GM23338 (cell line): ENCODE measurements around the gene ID3. TPM values are rescaled to one million over a fixed set of nuclear protein-coding genes. Genes with fewer than 3 reads are reported as not detected.

Experiments used
- ATAC-seq: fragments of 200-7000 bp; cut with Tn5 transposase; 3 replicates; pipeline ENCODE4 v1.9.1; 2020
- DNase-seq: peaks from one replicate; pipeline ENCODE4 v3.0.0-alpha.2; 2015; ENCODE audit warnings: low spot score
- H2AFZ ChIP-seq: fragments of 200-600 bp; sonication (generic); 2 replicates; pipeline ENCODE4 v1.8.0; 2016; ENCODE audit warnings: antibody characterized with exemption, mild to moderate bottlenecking, moderate library complexity
- H3F3A ChIP-seq: fragments of 200-600 bp; sonication (generic); replicated peaks from 2 replicates; pipeline ENCODE4 v1.8.0; 2017; ENCODE audit warnings: antibody characterized with exemption, mixed run types, low read depth
- H3K27ac ChIP-seq: fragments of 200-600 bp; sonication (generic); 2 replicates; pipeline ENCODE4 v1.6.1; 2016; ENCODE audit warnings: low read depth
- H3K27me3 ChIP-seq: fragments of 200-600 bp; sonication (generic); 2 replicates; pipeline ENCODE4 v1.8.0; 2016; ENCODE audit warnings: mild to moderate bottlenecking, mixed run types, moderate library complexity; ENCODE audit not compliant: insufficient read depth
- H3K36me3 ChIP-seq: fragments of 200-600 bp; sonication (generic); 2 replicates; pipeline ENCODE4 v1.8.0; 2016; ENCODE audit warnings: mild to moderate bottlenecking; ENCODE audit not compliant: insufficient read depth
- H3K4me1 ChIP-seq: fragments of 200-600 bp; sonication (generic); 2 replicates; pipeline ENCODE4 v1.8.0; 2016; ENCODE audit warnings: mild to moderate bottlenecking, moderate library complexity; ENCODE audit not compliant: insufficient read depth
- H3K4me2 ChIP-seq: fragments of 200-600 bp; sonication (generic); 2 replicates; pipeline ENCODE4 v1.7.1; 2017; ENCODE audit warnings: mixed run types
- H3K4me3 ChIP-seq: fragments of 200-600 bp; sonication (generic); 2 replicates; pipeline ENCODE4 v1.6.1; 2016; ENCODE audit warnings: mixed run types
- H3K79me2 ChIP-seq: fragments of 200-600 bp; sonication (generic); replicated peaks from 2 replicates; pipeline ENCODE4 v1.8.0; 2017; ENCODE audit warnings: mild to moderate bottlenecking; ENCODE audit not compliant: insufficient read depth
- H3K9me2 ChIP-seq: fragments of 200-600 bp; sonication (generic); 2 replicates; pipeline ENCODE4 v1.8.0; 2017; ENCODE audit not compliant: insufficient read depth
- H4K20me1 ChIP-seq: fragments of 200-600 bp; sonication (generic); replicated peaks from 2 replicates; pipeline ENCODE4 v1.8.0; 2017; ENCODE audit warnings: mild to moderate bottlenecking; ENCODE audit not compliant: insufficient read depth
- H3K27ac Mint-ChIP-seq: 2 replicates; pipeline ENCODE4 v1.8.0; 2020; ENCODE audit warnings: inconsistent platforms, mild to moderate bottlenecking, moderate library complexity, mixed read lengths
- H3K27me3 Mint-ChIP-seq: 3 replicates; pipeline ENCODE4 v1.8.0; 2022; ENCODE audit warnings: low read depth, mild to moderate bottlenecking, moderate library complexity, mixed read lengths, inconsistent platforms; ENCODE audit not compliant: insufficient read depth, poor library complexity
- H3K36me3 Mint-ChIP-seq: 3 replicates; pipeline ENCODE4 v1.8.0; 2021; ENCODE audit warnings: low read depth, mild to moderate bottlenecking, inconsistent platforms, moderate library complexity, mixed read lengths
- H3K4me1 Mint-ChIP-seq: 3 replicates; pipeline ENCODE4 v1.8.0; 2020; ENCODE audit warnings: mild to moderate bottlenecking, inconsistent platforms, mixed read lengths
- H3K4me3 Mint-ChIP-seq: 3 replicates; pipeline ENCODE4 v1.8.0; 2021; ENCODE audit warnings: moderate library complexity, mild to moderate bottlenecking, inconsistent platforms, mixed read lengths
- H3K9me3 Mint-ChIP-seq: 3 replicates; pipeline ENCODE4 v1.8.0; 2020; ENCODE audit warnings: moderate library complexity, mild to moderate bottlenecking, inconsistent platforms, mixed read lengths
- ETS1 ChIP-seq: IDR thresholded peaks from 2 replicates; pipeline ENCODE4 v1.6.1; 2016; ENCODE audit warnings: antibody characterized with exemption
- EZH2 ChIP-seq: fragments of 200-600 bp; sonication (generic); IDR thresholded peaks from one replicate; pipeline ENCODE4 v1.8.0; 2017; ENCODE audit warnings: antibody characterized with exemption, mild to moderate bottlenecking, low read depth; ENCODE audit not compliant: unreplicated experiment
- JUNB ChIP-seq: IDR thresholded peaks from one replicate; pipeline ENCODE4 v1.6.1; 2016; ENCODE audit warnings: antibody characterized with exemption; ENCODE audit not compliant: unreplicated experiment
- NANOG ChIP-seq: IDR thresholded peaks from 2 replicates; pipeline ENCODE4 v1.6.1; 2016; ENCODE audit warnings: antibody characterized with exemption, borderline replicate concordance
- POLR2AphosphoS5 ChIP-seq: IDR thresholded peaks from 2 replicates; pipeline ENCODE4 v1.6.1; 2016; ENCODE audit warnings: antibody characterized with exemption, low read depth
- STAT1 ChIP-seq: IDR thresholded peaks from one replicate; pipeline ENCODE4 v1.6.1; 2016; ENCODE audit warnings: antibody characterized with exemption; ENCODE audit not compliant: unreplicated experiment
- ZNF462 ChIP-seq: fragments of 250-450 bp; sonication (Bioruptor Pico); IDR thresholded peaks from 2 replicates; pipeline ENCODE4 v1.5.0; 2020; ENCODE audit warnings: mild to moderate bottlenecking, moderate library complexity
- polyA plus RNA-seq: library from polyadenylated mRNA; unstranded; fragments of >200 nt; fragmentation: Nextera tagmentation; extraction: Ambion mirVana; gene quantifications from 2 replicates; pipeline ENCODE4 v1.2.1, GENCODE V29; 2016
- total RNA-seq: library from RNA; depleted of rRNA; stranded (reverse); fragments of >200 nt; shearing (Covaris generic); gene quantifications from 2 replicates; pipeline ENCODE4 v1.2.3, GENCODE V29; 2014

Gene ID3
- total and polyA plus RNA-seq, 2 experiments from 2014 or later, result 164 to 345 TPM

GRCh38 chr1:23575226-23575810, 16.0 kb upstream of the ID3 start (continued):
- TF ChIP-seq ETS1 (no peak), EZH2 (no peak), POLR2AphosphoS5 (no peak), JUNB (no peak), NANOG (no peak)

- no peak for ATAC-seq
- H3K4me3 ChIP-seq, result no peak overlapping the region
- no peaks in the 10 kb centered on the region for H3K79me2 ChIP-seq
- Mint-ChIP-seq H3K27me3 (peaks cover 8% of the 10 kb centered on the region), H3K4me3 (no peak overlapping the region), H3K4me1 (peaks cover 39% of the 10 kb centered on the region), H3K36me3 (peaks cover 4% of the 10 kb centered on the region; the same call in 1 of the 3 replicates), H3K9me3 (peaks cover 7% of the 10 kb centered on the region; the same call in 1 of the 3 replicates), H3K27ac (no peak overlapping the region)
- H3K9me2 ChIP-seq, result no peaks in the 10 kb centered on the region
- H3K27ac ChIP-seq, result no peak overlapping the region
- H2AFZ ChIP-seq, result no peak overlapping the region
- H3K4me2 ChIP-seq, result no peak overlapping the region
- TF ChIP-seq STAT1, result no peak
- H3K4me1 ChIP-seq, result peaks cover 15% of the 10 kb centered on the region
- H4K20me1 ChIP-seq, result no peaks in the 10 kb centered on the region
- peaks cover 8% of the 10 kb centered on the region for H3K27me3 ChIP-seq
- H3F3A ChIP-seq, result no peaks in the 10 kb centered on the region
- no peaks in the 10 kb centered on the region for H3K36me3 ChIP-seq
- DNase-seq, result no peak
Measured at GRCh38 chr1:23574265-23574754, 15.0 kb upstream of the ID3 start.

GRCh38 chr1:23573574-23574182, 14.4 kb upstream of the ID3 start:
- Mint-ChIP-seq H3K27ac (no peak overlapping the region), H3K27me3 (peaks cover 11% of the 10 kb centered on the region), H3K9me3 (peaks cover 7% of the 10 kb centered on the region; the same call in 1 of the 3 replicates), H3K4me3 (no peak overlapping the region), H3K4me1 (peaks cover 45% of the 10 kb centered on the region), H3K36me3 (peaks cover 4% of the 10 kb centered on the region; the same call in 1 of the 3 replicates)
- H3F3A ChIP-seq, result no peaks in the 10 kb centered on the region
- no peaks in the 10 kb centered on the region for H3K9me2 ChIP-seq
- no peaks in the 10 kb centered on the region for H3K79me2 ChIP-seq
- H2AFZ ChIP-seq, result no peak overlapping the region
- TF ChIP-seq NANOG (no peak), EZH2 (no peak), JUNB (no peak), ETS1 (no peak), ZNF462 (CRISPR knock-in tag) (no peak)
- H3K4me1 ChIP-seq, result peaks cover 22% of the 10 kb centered on the region
- peaks cover 14% of the 10 kb centered on the region for H3K27me3 ChIP-seq
- no peak overlapping the region for H3K4me2 ChIP-seq
- H4K20me1 ChIP-seq, result no peaks in the 10 kb centered on the region
- H3K4me3 ChIP-seq, result no peak overlapping the region
- no peak for DNase-seq
- no peak for ATAC-seq
- H3K36me3 ChIP-seq, result no peaks in the 10 kb centered on the region
- H3K27ac ChIP-seq, result no peak overlapping the region
